ENCODE data around the gene DAO.

DAO gene

GRCh38 chr12:108911915-108912314 is 32.0 kb downstream of the DAO start:
- Histone ChIP-seq H3K27me3 (ENCODE audit: insufficient read depth, low read length, poor library complexity) (peaks cover 6% of the 10 kb centered on the region), H3K4me3 (ENCODE audit: low read depth in 1 of 2, low read length in 2 of 2) (no peak overlapping the region), H3K36me3 (ENCODE audit: insufficient read depth, low read length) (no peaks in the 10 kb centered on the region), H3K4me1 (ENCODE audit: insufficient read depth, low read length) (no peaks in the 10 kb centered on the region), H3K9me3 (ENCODE audit: insufficient read depth, low read length, severe bottlenecking) (no peaks in the 10 kb centered on the region), H4K20me1 (ENCODE audit: insufficient read depth, low read length) (no peaks in the 10 kb centered on the region), H3K27ac (ENCODE audit: low read length) (no peak overlapping the region), H2AFZ (ENCODE audit: low read depth, low read length) (no peak overlapping the region), H3K4me2 (ENCODE audit: insufficient read depth, low read length) (no peak overlapping the region), H3K9ac (ENCODE audit: low read depth, low read length) (no peak overlapping the region), H3K79me2 (ENCODE audit: insufficient read depth, low read length) (no peaks in the 10 kb centered on the region)
- TF ChIP-seq EZH2 (IDR thresholded peaks at IDR 0.05; ENCODE audit: borderline replicate concordance, low read depth, low read length, severe bottlenecking) (no peak), CTCF (IDR thresholded peaks at IDR 0.05; ENCODE audit: borderline replicate concordance, extremely low read depth, low read length, poor library complexity, severe bottlenecking) (no peak)
- DNase-seq = no peak
- no peak for ATAC-seq (ENCODE audit: insufficient read depth, low read depth)

GRCh38 chr12:108912361-108912760 is 32.5 kb downstream of the DAO start:
- no peak for TF ChIP-seq EZH2 (IDR thresholded peaks at IDR 0.05; ENCODE audit: borderline replicate concordance, low read depth, low read length, severe bottlenecking)
- Histone ChIP-seq H4K20me1 (ENCODE audit: insufficient read depth, low read length) (no peaks in the 10 kb centered on the region), H3K27me3 (ENCODE audit: insufficient read depth, low read length, poor library complexity) (peaks cover 6% of the 10 kb centered on the region), H3K36me3 (ENCODE audit: insufficient read depth, low read length) (no peaks in the 10 kb centered on the region), H3K9ac (ENCODE audit: low read depth, low read length) (no peak overlapping the region), H3K4me3 (ENCODE audit: low read depth in 1 of 2, low read length in 2 of 2) (no peak overlapping the region), H2AFZ (ENCODE audit: low read depth, low read length) (no peak overlapping the region), H3K9me3 (ENCODE audit: insufficient read depth, low read length, severe bottlenecking) (no peaks in the 10 kb centered on the region), H3K79me2 (ENCODE audit: insufficient read depth, low read length) (no peaks in the 10 kb centered on the region), H3K4me1 (ENCODE audit: insufficient read depth, low read length) (no peaks in the 10 kb centered on the region), H3K4me2 (ENCODE audit: insufficient read depth, low read length) (no peak overlapping the region), H3K27ac (ENCODE audit: low read length) (no peak overlapping the region)
- DNase-seq (no peak), ATAC-seq (ENCODE audit: insufficient read depth, low read depth) (no peak)

DNA sequence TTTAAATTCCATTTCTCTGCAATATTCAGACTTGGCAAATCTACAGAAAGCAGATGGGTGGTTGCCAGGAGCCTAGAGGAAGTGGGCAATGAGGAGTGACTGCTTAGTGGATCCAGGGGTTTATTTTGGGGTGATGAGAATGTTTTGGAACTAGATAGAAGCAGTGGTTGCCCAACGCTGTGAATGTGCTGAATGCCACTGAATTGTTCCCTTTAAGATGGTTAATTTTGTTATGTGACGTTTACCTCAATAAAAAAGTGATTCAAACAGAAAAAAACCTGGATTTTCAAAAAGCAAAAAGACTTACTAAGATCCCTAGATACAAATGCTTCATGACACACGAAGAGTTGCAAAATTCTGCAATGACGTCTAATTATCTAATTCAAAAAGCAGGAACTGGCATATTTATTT is 34.2 kb downstream of the DAO start:
- H3K4me2 ChIP-seq (ENCODE audit: insufficient read depth, low read length) = no peak overlapping the region
- H3K79me2 ChIP-seq (ENCODE audit: insufficient read depth, low read length) = no peaks in the 10 kb centered on the region
- no peaks in the 10 kb centered on the region for H3K36me3 ChIP-seq (ENCODE audit: insufficient read depth, low read length)
- peaks cover 2% of the 10 kb centered on the region for H3K27me3 ChIP-seq (ENCODE audit: insufficient read depth, low read length, poor library complexity)
- ATAC-seq (ENCODE audit: insufficient read depth, low read depth) (no peak), DNase-seq (no peak)
- H3K4me3 ChIP-seq (ENCODE audit: low read depth in 1 of 2, low read length in 2 of 2) = no peak overlapping the region
- no peak overlapping the region for H3K9ac ChIP-seq (ENCODE audit: low read depth, low read length)
- no peak overlapping the region for H3K27ac ChIP-seq (ENCODE audit: low read length)
- no peak overlapping the region for H2AFZ ChIP-seq (ENCODE audit: low read depth, low read length)
- no peaks in the 10 kb centered on the region for H4K20me1 ChIP-seq (ENCODE audit: insufficient read depth, low read length)
- TF ChIP-seq EZH2 (IDR thresholded peaks at IDR 0.05; ENCODE audit: borderline replicate concordance, low read depth, low read length, severe bottlenecking) = no peak
- no peak for TF ChIP-seq CTCF (IDR thresholded peaks at IDR 0.05; ENCODE audit: borderline replicate concordance, extremely low read depth, low read length, poor library complexity, severe bottlenecking)
- H3K4me1 ChIP-seq (ENCODE audit: insufficient read depth, low read length) = no peaks in the 10 kb centered on the region
- H3K9me3 ChIP-seq (ENCODE audit: insufficient read depth, low read length, severe bottlenecking) = no peaks in the 10 kb centered on the region

DNA sequence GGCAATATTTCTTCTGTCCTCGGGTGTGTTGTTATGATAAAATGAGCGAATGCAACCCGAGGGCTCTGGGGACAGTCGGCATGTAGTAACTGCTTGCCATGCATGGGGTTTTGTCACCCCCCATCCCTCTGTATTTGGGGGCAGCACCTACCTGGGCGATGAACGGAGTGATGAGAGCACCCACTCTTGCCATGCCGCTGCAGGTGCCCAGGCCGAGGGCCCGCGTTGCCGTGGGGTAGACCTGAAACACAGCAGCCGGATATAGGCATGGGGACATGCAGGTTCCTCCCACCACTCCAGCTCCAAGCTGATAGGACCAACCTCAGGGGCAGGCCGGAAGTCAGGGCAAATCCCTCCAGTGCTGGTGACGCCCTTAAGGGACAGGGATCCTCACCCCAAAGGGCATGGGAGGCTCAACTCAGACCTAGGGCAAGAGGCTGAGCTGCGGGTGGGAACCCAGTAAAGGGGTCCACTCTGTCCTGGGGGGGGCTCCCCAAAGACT is 35.8 kb downstream of the DAO start:
- Histone ChIP-seq H3K4me2 (ENCODE audit: insufficient read depth, low read length) (no peak overlapping the region), H3K27me3 (ENCODE audit: insufficient read depth, low read length, poor library complexity) (peaks cover 2% of the 10 kb centered on the region), H3K79me2 (ENCODE audit: insufficient read depth, low read length) (no peaks in the 10 kb centered on the region), H3K9ac (ENCODE audit: low read depth, low read length) (no peak overlapping the region), H2AFZ (ENCODE audit: low read depth, low read length) (no peak overlapping the region), H3K27ac (ENCODE audit: low read length) (no peak overlapping the region), H4K20me1 (ENCODE audit: insufficient read depth, low read length) (no peaks in the 10 kb centered on the region), H3K4me1 (ENCODE audit: insufficient read depth, low read length) (no peaks in the 10 kb centered on the region), H3K9me3 (ENCODE audit: insufficient read depth, low read length, severe bottlenecking) (no peaks in the 10 kb centered on the region), H3K36me3 (ENCODE audit: insufficient read depth, low read length) (no peaks in the 10 kb centered on the region), H3K4me3 (ENCODE audit: low read depth in 1 of 2, low read length in 2 of 2) (no peak overlapping the region)
- no peak for TF ChIP-seq EZH2 (IDR thresholded peaks at IDR 0.05; ENCODE audit: borderline replicate concordance, low read depth, low read length, severe bottlenecking)
- TF ChIP-seq CTCF (IDR thresholded peaks at IDR 0.05; ENCODE audit: borderline replicate concordance, extremely low read depth, low read length, poor library complexity, severe bottlenecking) = no peak
- ATAC-seq (ENCODE audit: insufficient read depth, low read depth) = no peak
- DNase-seq = no peak

Measured in DND-41 (cell line).